ENCODE measurements around the gene MYO18A.
"Not testable (repeated sequence)": the region's sequence is repeated elsewhere in the genome, so short reads cannot be mapped to it uniquely, and the experiment has no call there.

Gene MYO18A

GRCh38 chr17:29196769-29197515 lies 16.7 kb upstream of the MYO18A start:
- no peak for DNase-seq

GRCh38 chr17:29195465-29196081 lies 15.4 kb upstream of the MYO18A start:
- peak; percentile 22 for DNase-seq

- DNase-seq, result no peak
These were observed 14.5 kb upstream of the MYO18A start for GRCh38 chr17:29194669-29195068.

GRCh38 chr17:29193146-29193545 lies 12.9 kb upstream of the MYO18A start:
- no peak for DNase-seq

- no peak for DNase-seq
These were observed 10.5 kb upstream of the MYO18A start for GRCh38 chr17:29190592-29191207.

- no peak for DNase-seq
These were observed 9.8 kb upstream of the MYO18A start for GRCh38 chr17:29190039-29190438.

- no peak for DNase-seq
These were observed 9.2 kb upstream of the MYO18A start for GRCh38 chr17:29189355-29189754.

GRCh38 chr17:29181226-29181625 lies 1.0 kb upstream of the MYO18A start:
- DNase-seq, result no peak

GRCh38 chr17:29180788-29181160 lies 576 bp upstream of the MYO18A start:
- DNase-seq, result no peak

- no peak for DNase-seq
These were observed 765 bp downstream of the MYO18A start for GRCh38 chr17:29179232-29180033.

GRCh38 chr17:29178750-29179231 lies 1.4 kb downstream of the MYO18A start:
- no peak for DNase-seq

- DNase-seq, result no peak
These were observed 2.1 kb downstream of the MYO18A start for GRCh38 chr17:29177871-29178749.

GRCh38 chr17:29177541-29177870 lies 2.7 kb downstream of the MYO18A start:
- no peak for DNase-seq

GRCh38 chr17:29176558-29177351 lies 3.4 kb downstream of the MYO18A start:
- peak; percentile 29 for DNase-seq

GRCh38 chr17:29175349-29175748 lies 4.8 kb downstream of the MYO18A start:
- no peak for DNase-seq

GRCh38 chr17:29172589-29172988 lies 7.6 kb downstream of the MYO18A start:
- DNase-seq, result no peak

GRCh38 chr17:29170682-29171081 lies 9.5 kb downstream of the MYO18A start:
- no peak for DNase-seq

GRCh38 chr17:29169806-29170591 lies 10.2 kb downstream of the MYO18A start:
- DNase-seq, result no peak

GRCh38 chr17:29168759-29169126 lies 11.5 kb downstream of the MYO18A start:
- DNase-seq, result not testable (repeated sequence)

GRCh38 chr17:29168079-29168758 lies 12.0 kb downstream of the MYO18A start:
- no peak for DNase-seq
